ENCODE results near the gene MAJIN.

MAJIN gene

GRCh38 chr11:64931290-64931689, 40.6 kb downstream of the MAJIN start:
- DNase-seq = no peak

GRCh38 chr11:64930340-64930739, 41.6 kb downstream of the MAJIN start:
- DNase-seq = no peak

GRCh38 chr11:64929625-64930024, 42.3 kb downstream of the MAJIN start:
- DNase-seq = no peak

GRCh38 chr11:64928957-64929356, 43.0 kb downstream of the MAJIN start:
- no peak for DNase-seq

- DNase-seq = no peak
Observed at GRCh38 chr11:64926689-64927088, 45.2 kb downstream of the MAJIN start.

DNA sequence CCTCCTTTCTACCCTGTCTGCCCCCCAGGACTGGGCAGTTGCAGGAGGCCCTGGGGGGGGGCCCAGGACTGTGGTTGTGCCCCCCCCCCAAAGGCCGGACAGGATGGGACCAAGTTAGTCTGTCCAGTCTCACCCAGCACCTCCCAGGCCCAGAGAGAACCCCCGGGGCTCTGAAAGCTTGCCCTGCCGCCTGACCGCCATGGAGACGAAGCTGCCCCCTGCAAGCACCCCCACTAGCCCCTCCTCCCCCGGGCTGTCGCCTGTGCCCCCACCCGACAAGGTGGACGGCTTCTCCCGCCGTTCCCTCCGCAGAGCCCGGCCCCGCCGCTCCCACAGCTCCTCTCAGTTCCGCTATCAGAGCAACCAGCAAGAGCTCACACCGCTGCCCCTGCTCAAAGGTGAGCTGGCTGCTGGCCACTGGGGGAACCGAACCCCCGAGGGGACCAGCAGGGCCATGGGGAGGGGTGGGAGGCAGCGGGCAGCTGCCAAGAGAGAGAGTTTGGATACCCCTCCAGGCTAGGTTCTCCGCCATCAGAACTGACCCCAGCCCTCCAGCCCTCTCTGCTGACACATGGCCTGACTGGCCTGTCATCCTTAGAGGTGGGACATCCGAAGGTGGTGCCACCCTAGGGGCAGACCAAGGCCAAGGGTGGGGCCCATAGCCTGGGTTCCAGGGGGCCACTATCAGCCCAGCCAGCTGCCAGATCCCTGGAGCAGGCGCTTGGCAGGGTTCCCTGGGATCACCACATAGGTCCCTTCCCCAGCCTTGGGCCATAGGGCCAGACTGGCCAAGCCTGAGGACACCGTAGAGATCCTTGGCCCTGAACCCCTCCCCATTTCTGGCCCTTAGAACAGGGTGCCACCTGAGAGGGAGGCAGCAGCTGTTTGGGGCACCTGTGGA, 46.1 kb downstream of the MAJIN start:
- no peak for DNase-seq

DNA sequence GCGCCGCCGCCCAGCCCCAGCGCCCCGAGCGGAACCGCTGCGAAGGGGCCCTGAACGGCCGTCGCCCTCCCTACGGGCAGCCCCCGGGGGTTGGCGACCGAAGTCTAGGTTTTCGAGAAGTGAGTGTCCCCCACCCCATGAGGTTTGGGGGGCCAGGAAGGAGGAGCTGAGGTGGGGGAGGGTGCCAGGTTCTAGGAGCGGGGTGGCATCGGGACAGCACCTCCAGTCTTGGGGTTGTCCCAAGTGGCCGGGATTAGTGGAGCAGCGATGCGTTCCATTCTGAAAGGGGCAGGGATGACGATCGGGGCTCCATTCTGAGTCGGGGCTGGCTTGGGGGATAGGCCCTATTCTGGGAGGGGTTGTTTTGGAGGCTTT, 47.0 kb downstream of the MAJIN start:
- DNase-seq = no peak

GRCh38 chr11:64923944-64924909, 47.7 kb downstream of the MAJIN start, which contains the start of gene PPP2R5B:
Gene PPP2R5B, plus strand, starts transcription at chr11:64924689. Its CDS starts 1,046 bp downstream, at chr11:64925735.
- peak; percentile 78 to 84 for DNase-seq

- DNase-seq = no peak
Observed at GRCh38 chr11:64923151-64923661, 48.7 kb downstream of the MAJIN start.

GRCh38 chr11:64921384-64921783, 50.5 kb downstream of the MAJIN start:
- DNase-seq = no peak

- no peak for DNase-seq
Observed at GRCh38 chr11:64920124-64920523, 51.8 kb downstream of the MAJIN start.

- DNase-seq = no peak
Observed at GRCh38 chr11:64919627-64920026, 52.3 kb downstream of the MAJIN start.

DNA sequence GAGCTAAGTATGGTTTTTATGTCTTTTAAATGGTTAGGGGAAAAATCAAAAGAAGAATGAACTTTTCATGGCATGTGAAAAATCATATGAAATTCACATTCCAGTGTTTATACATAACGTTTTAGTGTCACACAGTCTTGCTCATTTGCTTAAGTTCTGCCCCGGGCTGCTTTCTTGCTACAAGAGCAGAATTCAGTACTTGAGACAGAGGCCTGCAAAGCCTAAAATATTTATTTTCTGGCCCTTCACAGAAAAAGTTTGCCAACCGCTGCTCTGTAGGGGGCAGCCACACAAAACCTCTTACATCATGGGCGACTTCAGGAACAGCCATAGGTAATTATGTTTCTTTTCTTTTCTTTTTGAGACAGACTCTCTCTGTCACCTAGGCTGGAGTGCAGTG, 53.9 kb downstream of the MAJIN start:
- DNase-seq = no peak

DNA sequence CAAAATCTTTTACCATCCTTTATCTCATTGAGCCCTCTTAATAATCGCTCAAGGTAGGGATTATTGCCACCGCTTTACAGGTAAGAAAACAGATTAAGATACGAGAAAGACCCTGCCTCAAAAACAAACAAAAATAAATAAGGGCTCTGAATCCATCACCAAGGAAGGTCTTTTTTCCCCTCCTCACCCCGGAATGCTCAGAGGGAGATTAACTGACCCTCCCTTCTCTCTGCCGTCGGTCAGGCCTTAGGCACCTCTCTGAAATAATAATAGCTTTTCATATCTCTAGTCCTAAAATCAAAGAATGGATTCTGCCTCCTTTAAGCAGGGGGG, 54.3 kb downstream of the MAJIN start:
- no peak for DNase-seq

DNA sequence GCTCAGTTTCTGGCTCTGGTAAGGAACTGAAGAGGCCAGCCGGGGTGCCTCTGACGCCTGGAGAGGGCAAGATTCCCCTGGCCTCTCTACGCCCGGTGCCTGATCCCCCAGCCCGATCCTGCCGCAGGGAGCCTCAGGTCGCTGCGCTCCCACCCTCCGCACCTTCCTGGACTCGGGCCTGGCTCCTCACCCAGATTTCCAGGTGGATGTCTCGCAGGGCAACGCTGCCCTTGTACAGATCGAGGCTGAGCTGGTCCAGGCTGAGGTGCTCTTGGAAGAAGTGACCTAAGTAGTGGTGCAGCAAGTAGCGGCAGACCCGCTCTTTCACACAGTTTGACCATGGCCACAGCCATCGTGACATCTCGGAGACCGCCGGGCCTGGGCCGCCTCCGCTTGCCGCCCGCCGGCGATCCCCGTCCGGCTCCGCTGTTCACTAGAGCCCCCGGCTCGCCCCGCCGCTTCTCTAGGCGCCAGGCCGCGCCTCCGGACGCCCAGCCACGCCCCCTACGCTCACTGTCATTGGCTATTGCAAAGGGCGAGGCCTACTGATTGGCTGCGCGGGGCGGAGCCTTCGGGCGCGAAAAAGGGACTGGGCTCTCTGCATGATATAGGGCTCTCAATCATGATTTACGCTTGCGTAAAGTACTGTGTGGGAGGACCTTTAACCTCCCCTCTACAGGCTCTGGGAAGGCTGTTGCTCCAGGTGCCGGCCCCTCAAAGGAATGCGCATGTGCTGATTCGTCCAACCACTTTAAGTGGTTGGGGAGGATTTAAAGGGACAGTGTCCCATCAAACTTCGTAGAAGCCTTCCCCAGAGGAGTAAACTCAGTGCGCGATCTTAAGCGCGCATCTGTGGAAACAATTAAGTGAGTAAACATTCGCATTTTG, 54.9 kb downstream of the MAJIN start, which contains the start of gene ATG2A:
ATG2A (minus strand) TSS at position 435 of the 888 bp plus-strand sequence; CDS start at position 361, 74 bp downstream.
- peak; percentile 96 to 98 for DNase-seq

DNA sequence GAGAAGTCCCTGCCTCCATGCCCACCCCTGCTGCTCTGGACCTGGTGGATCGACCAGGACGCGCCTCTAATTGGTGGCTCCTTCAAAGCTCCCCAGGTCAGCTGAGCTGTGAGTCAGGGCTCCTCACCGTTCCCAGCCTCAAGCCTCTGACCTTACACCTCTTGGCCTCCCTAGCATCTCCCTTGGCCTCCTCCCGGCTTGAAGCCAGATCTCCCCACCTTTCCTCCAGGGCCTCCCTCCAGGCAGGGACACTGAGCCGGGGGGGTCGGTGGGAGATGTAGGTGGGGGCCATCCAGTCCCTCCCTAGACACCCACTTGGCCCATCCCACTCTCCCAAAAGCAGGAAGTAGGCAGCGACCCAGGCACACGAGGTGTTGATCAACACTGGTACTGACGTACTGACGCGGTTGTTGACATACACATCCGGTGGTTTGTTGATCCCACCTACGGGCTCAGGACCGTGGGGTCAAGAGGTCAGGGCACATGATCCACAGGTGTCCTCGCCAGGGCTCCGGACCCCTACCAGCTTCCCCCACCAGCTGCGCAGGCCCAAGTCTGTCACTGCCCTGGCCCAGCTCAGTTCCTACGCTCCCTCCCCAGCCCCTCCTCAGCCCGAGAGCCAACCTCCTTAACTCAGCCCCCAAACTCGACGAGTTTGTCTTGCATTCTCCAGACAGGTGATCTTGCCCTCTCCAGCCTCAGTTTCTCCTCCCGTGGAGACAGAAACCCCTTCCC, 55.7 kb downstream of the MAJIN start:
- no peak for DNase-seq

DNA sequence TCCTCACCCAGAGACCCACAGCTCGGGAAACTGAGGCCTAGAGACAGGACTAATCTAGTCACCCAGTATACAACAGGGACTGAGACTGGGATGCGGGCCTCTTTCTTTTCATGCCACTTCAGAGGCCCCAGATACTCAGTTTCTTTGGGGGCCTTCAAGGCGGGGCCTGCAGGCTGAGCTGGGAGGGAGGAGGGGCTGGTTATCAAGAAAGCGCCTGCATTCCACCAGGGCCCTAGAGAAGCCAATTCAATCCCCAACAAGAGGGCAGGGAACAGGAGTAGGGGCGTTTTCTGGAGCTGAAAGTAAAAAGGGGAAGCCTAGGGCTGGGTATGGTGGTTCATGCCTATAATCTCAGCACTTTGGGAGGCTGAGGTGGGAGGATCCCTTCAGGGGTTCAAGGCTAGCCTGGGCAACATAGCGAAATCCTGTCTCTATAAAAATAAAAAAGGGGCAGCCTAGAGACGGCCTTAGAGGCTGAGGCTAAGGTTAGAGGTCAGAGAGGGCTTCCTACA, 56.5 kb downstream of the MAJIN start:
- no peak for DNase-seq

DNA sequence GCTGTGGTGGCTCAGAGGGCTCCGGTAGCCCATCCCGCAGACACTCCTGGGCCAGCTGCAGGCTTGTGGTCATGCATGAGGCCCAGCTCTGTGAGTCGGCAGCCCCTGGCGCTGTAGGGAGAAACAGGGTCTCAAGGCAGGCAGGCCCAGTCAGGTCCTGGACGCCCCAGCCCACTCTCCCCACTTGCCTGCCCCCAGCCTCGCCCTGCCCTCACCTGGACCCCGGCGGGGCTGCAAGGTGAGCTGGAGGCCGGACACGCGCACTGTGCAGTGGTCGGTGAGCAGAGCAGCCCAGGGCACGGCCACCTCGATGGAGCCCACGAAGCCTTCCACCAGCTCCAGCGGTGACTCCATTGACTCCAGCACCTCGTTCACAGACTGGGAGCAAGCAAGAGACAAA, 57.8 kb downstream of the MAJIN start:
- no peak for DNase-seq

DNA sequence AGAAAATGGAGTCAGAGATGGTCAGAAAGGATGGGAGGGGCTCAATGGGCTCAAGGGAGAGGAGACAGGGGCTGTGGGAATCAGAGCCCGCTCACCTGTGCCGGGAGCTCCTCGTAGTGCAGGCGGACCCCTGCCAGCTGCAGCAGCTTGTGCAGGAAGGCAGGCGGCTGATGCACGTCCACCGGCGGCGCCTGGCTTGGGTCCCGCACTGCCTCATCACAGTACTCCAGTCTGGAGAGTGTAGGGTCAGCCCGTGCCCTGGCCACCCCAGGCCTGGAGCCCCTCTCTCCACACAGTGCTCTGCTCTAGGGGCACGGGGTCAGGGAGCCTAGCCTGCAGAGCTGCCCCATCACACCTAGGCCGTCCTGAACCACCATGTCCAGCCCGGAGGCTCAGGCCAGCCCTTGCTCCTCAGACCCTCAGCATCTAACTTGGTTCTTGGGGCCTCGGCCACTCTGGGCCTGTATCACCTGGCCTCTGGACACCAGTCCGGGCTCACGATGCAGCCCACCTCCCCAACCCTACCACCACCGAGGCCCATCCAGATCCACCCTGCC, 58.7 kb downstream of the MAJIN start:
- no peak for DNase-seq

DNA sequence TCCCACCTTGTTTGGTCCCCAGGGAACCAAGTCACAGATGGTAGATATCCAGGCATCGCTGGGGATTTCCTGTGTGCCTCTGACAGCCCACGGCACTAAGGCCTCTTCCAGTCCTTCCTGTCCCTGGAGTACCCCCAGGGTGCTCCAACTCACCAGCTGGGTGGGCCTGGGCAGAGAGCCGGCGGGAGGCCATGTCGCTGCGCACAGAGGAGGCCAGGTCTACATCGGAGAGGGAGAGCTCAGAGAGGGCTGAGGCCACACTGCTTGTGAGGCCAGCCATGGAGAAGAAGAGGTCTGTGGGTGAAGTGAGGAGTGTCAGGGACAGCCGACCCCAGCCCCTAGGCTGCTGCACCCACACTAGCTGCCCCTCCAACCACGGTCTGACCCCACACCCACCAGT, 60.2 kb downstream of the MAJIN start:
- no peak for DNase-seq

- no peak for DNase-seq
Observed at GRCh38 chr11:64911142-64911541, 60.8 kb downstream of the MAJIN start.
